ENCODE results near the gene PRRT4. TPM values are rescaled to one million over a fixed set of nuclear protein-coding genes. Genes with fewer than 3 reads are reported as not detected.

Gene PRRT4
- total and polyA plus RNA-seq, 2 of the 13 experiments (the other 11 are each of a cell fraction or from before 2014, with no cell fraction given): not detected

DNA sequence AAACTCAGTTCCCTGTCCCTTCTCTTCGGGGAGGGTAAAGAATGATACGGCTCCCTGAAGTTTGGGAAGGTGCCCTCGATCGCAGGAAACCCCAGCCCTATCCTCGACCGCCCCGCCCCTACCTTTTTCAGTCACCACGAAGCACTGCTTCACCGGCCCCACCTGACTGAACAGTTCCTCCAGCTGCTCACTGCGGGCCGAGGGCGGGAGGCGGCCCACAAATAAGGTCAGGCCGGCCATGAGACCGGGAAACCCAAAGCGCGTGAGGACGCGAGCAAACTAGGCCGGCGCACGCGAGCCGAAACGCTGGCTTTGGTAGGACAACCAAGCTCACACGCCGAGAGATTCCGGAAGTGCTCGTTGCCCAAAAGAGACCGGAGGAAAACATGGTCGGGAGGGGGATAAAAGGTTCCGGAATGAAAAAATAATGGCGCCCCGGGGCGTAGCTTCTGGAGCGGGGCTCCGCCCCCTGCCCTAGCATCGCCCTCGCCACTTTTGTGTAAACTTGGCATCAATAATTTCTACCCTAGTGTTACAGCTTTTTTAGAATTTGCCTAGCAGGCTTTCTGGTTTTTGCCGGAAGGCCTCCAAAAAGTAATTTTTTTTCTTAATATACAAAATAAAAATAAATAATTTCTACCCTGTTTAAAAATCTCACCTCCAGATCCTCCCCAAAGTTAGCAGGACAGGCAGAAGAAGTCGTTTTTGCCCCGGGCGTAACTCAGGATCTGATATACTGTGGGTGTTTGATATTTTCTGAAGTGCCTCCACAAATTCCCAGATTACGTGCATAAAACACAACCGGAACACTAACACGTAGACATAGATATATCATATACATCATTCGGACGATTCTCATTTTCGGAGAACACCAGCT, 17.7 kb downstream of the PRRT4 start, which contains the start of gene RBM28 (continued):
- TF ChIP-seq, protein P1, sequence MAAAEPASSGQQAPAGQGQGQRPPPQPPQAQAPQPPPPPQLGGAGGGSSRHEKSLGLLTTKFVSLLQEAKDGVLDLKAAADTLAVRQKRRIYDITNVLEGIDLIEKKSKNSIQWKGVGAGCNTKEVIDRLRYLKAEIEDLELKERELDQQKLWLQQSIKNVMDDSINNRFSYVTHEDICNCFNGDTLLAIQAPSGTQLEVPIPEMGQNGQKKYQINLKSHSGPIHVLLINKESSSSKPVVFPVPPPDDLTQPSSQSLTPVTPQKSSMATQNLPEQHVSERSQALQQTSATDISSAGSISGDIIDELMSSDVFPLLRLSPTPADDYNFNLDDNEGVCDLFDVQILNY (CRISPR knock-in tag; conservative IDR thresholded peaks at IDR 0.05): peak; percentile 98
- peak; percentile 99 for TF ChIP-seq ARHGAP35 (CRISPR knock-in tag; IDR thresholded peaks at IDR 0.05; ENCODE audit: borderline replicate concordance)
- peak; percentile 57; the same call in 1 of the 2 replicates for TF ChIP-seq SKIL (CRISPR knock-in tag; IDR thresholded peaks at IDR 0.05; ENCODE audit: borderline replicate concordance)
- TF ChIP-seq, protein P2, sequence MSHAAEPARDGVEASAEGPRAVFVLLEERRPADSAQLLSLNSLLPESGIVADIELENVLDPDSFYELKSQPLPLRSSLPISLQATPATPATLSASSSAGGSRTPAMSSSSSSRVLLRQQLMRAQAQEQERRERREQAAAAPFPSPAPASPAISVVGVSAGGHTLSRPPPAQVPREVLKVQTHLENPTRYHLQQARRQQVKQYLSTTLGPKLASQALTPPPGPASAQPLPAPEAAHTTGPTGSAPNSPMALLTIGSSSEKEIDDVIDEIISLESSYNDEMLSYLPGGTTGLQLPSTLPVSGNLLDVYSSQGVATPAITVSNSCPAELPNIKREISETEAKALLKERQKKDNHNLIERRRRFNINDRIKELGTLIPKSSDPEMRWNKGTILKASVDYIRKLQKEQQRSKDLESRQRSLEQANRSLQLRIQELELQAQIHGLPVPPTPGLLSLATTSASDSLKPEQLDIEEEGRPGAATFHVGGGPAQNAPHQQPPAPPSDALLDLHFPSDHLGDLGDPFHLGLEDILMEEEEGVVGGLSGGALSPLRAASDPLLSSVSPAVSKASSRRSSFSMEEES (CRISPR knock-in tag; IDR thresholded peaks at IDR 0.05): peak; percentile 96
- peak; percentile 88; the same call in 1 of the 2 replicates for TF ChIP-seq MTA1 (CRISPR knock-in tag; IDR thresholded peaks at IDR 0.05; ENCODE audit: borderline replicate concordance)
- peak; percentile 99 for TF ChIP-seq ZFX (CRISPR knock-in tag; IDR thresholded peaks at IDR 0.05; ENCODE audit: low read depth)
- peak; percentile 96 for TF ChIP-seq POLR2G (IDR thresholded peaks at IDR 0.05; ENCODE audit: low read depth, low read length)
- TF ChIP-seq NFIB (CRISPR knock-in tag; IDR thresholded peaks at IDR 0.05; ENCODE audit: borderline replicate concordance): peak; percentile 95; the same call in 1 of the 2 replicates
- peak; percentile 93; the same call in 1 of the 2 replicates for TF ChIP-seq ZNF101 (CRISPR knock-in tag; IDR thresholded peaks at IDR 0.05; ENCODE audit: borderline replicate concordance, low read depth)
- TF ChIP-seq TERF1 (CRISPR knock-in tag; IDR thresholded peaks at IDR 0.05): peak; percentile 100
- no peak for TF ChIP-seq MZF1 (CRISPR knock-in tag; IDR thresholded peaks at IDR 0.05; ENCODE audit: borderline replicate concordance)
- TF ChIP-seq BCLAF1 (IDR thresholded peaks at IDR 0.05): no peak
- TF ChIP-seq MAFF (IDR thresholded peaks at IDR 0.05; ENCODE audit: low read depth, low read length): no peak
- TF ChIP-seq ZMYM2 (CRISPR knock-in tag; IDR thresholded peaks at IDR 0.05): peak; percentile 64; the same call in 1 of the 2 replicates
- no peak for TF ChIP-seq HDAC6 (IDR thresholded peaks at IDR 0.05; ENCODE audit: low read depth, low read length)
- no peak for TF ChIP-seq ARNT (IDR thresholded peaks at IDR 0.05)
- TF ChIP-seq DDIT3 (CRISPR knock-in tag; IDR thresholded peaks at IDR 0.05): no peak

Measured in HepG2 (cell line).